Kidney glomerular epithelial cell (primary cell): Measurements from ENCODE around the gene GNA12.
"Not testable (repeated sequence)": the region's sequence is repeated elsewhere in the genome, so short reads cannot be mapped to it uniquely, and the experiment has no call there.

Source experiments
- DNase-seq: peaks from one replicate; lab custom pipeline; 2025; lab: John Stamatoyannopoulos, UW

The GNA12 gene

GRCh38 chr7:2751086-2751485, 93.0 kb downstream of the GNA12 start:
- no peak for DNase-seq

- no peak for DNase-seq
Observed at GRCh38 chr7:2750004-2750407, 94.1 kb downstream of the GNA12 start.

- not testable (repeated sequence) for DNase-seq
Observed at GRCh38 chr7:2748684-2749083, 95.4 kb downstream of the GNA12 start.

GRCh38 chr7:2743523-2744185, 100.5 kb downstream of the GNA12 start:
- not testable (repeated sequence) for DNase-seq

- DNase-seq, result no peak
Observed at GRCh38 chr7:2738766-2739549, 105.2 kb downstream of the GNA12 start.

GRCh38 chr7:2737771-2738540, 106.2 kb downstream of the GNA12 start:
- no peak for DNase-seq

GRCh38 chr7:2737005-2737743, 106.9 kb downstream of the GNA12 start:
- DNase-seq, result not testable (repeated sequence)

GRCh38 chr7:2736411-2736914, 107.6 kb downstream of the GNA12 start:
- DNase-seq, result no peak

GRCh38 chr7:2735744-2736143, 108.4 kb downstream of the GNA12 start:
- DNase-seq, result no peak

- DNase-seq, result no peak
Observed at GRCh38 chr7:2734751-2735571, 109.1 kb downstream of the GNA12 start.

- DNase-seq, result no peak
Observed at GRCh38 chr7:2734084-2734686, 109.9 kb downstream of the GNA12 start.

GRCh38 chr7:2732959-2733584, 111.0 kb downstream of the GNA12 start:
- DNase-seq, result no peak

GRCh38 chr7:2732388-2732787, 111.7 kb downstream of the GNA12 start:
- DNase-seq, result no peak

- no peak for DNase-seq
Observed at GRCh38 chr7:2730846-2731770, 113.0 kb downstream of the GNA12 start.

- no peak for DNase-seq
Observed at GRCh38 chr7:2729893-2730716, 114.0 kb downstream of the GNA12 start.

GRCh38 chr7:2729031-2729892, 114.8 kb downstream of the GNA12 start:
- no peak for DNase-seq
